GM12891 (cell line): ENCODE results near the gene LCN10.

ENCODE experiments used
- POLR2A ChIP-seq: IDR thresholded peaks from 2 replicates; pipeline ENCODE4 v1.6.1; 2011; ENCODE audit warnings: low read depth, low read length, control low read depth
- POU2F2 ChIP-seq: IDR thresholded peaks from 2 replicates; pipeline ENCODE4 v1.6.1; 2011; ENCODE audit warnings: low read depth, mild to moderate bottlenecking, control low read depth, low read length, moderate library complexity

GRCh38 chr9:136760424-136760823 is 17.7 kb upstream of the LCN10 start:
- TF ChIP-seq POLR2A (no peak), POU2F2 (no peak)
